SK-N-SH (cell line): Measurements from ENCODE around the gene HSPD1. TPM values are rescaled to one million over a fixed set of nuclear protein-coding genes. Genes with fewer than 3 reads are reported as not detected.

ENCODE experiments used
- CTCF ChIA-PET: fragments of 300-600, 350-600 bp; formaldehyde crosslinking; extraction: SDS; loops from one replicate; lab custom pipeline; 2021; lab: Yijun Ruan, JAX
- POLR2A ChIA-PET: fragments of 350-600 bp; sonication (Branson Sonifier 250); formaldehyde crosslinking; extraction: SDS; loops from one replicate; lab custom pipeline; 2020; ENCODE audit warnings: antibody characterized with exemption, inconsistent platforms; lab: Yijun Ruan, JAX
- DNase-seq: peaks from one replicate; pipeline ENCODE4 v3.0.0; 2012
- H2AFZ ChIP-seq: fragments of 200-600 bp; sonication (generic); 2 replicates; pipeline ENCODE4 v1.8.1; 2016; ENCODE audit warnings: antibody characterized with exemption, mild to moderate bottlenecking, low read depth
- H3F3A ChIP-seq: fragments of 200-600 bp; sonication (generic); replicated peaks from 2 replicates; pipeline ENCODE3; 2016; ENCODE audit warnings: antibody characterized with exemption, mild to moderate bottlenecking; ENCODE audit not compliant: insufficient read depth
- H3K27ac ChIP-seq, 2 experiments: fragments of 200-500 bp in 1 of 2; fragments of 200-600 bp in 1 of 2; sonication (Bioruptor generic) in 1 of 2; sonication (generic), shearing (Covaris generic) in 1 of 2; 2 replicates each; pipeline versions ENCODE4 v1.5.1 to v1.6.1; 2014 to 2016; ENCODE audit warnings: low read depth in 2 of 2, inconsistent platforms in 1 of 2, low read length in 1 of 2, mild to moderate bottlenecking in 1 of 2, mixed read lengths in 1 of 2
- H3K27me3 ChIP-seq: fragments of 200-600 bp; sonication (generic), shearing (Covaris generic); 2 replicates; pipeline ENCODE4 v1.6.1; 2016; ENCODE audit warnings: mixed run types; ENCODE audit not compliant: insufficient read depth
- H3K36me3 ChIP-seq, 2 experiments: fragments of 200-500 bp in 1 of 2; fragments of 200-600 bp in 1 of 2; sonication (Bioruptor generic) in 1 of 2; sonication (generic) in 1 of 2; replicated peaks in 1 of 2; 2 replicates each; pipeline versions ENCODE3 to v1.5.1; 2014 to 2016; ENCODE audit warnings: low read length in 1 of 2, mild to moderate bottlenecking in 1 of 2; ENCODE audit not compliant: insufficient read depth in 2 of 2, control insufficient read depth in 1 of 2
- H3K4me1 ChIP-seq, 2 experiments: fragments of 200-500 bp in 1 of 2; fragments of 200-600 bp in 1 of 2; sonication (Bioruptor generic) in 1 of 2; sonication (generic), shearing (Covaris generic) in 1 of 2; 2 replicates each; pipeline versions ENCODE4 v1.5.1 to v1.6.1; 2014 to 2016; ENCODE audit warnings: low read depth in 1 of 2, low read length in 1 of 2, mixed run types in 1 of 2; ENCODE audit not compliant: insufficient read depth in 2 of 2, control insufficient read depth in 1 of 2
- H3K4me2 ChIP-seq: fragments of 200-600 bp; sonication (generic), shearing (Covaris generic); 2 replicates; pipeline ENCODE4 v1.6.1; 2017; ENCODE audit warnings: mixed run types
- H3K4me3 ChIP-seq, 2 experiments: fragments of 200-500 bp in 1 of 2; fragments of 200-600 bp in 1 of 2; sonication (Bioruptor generic) in 1 of 2; sonication (generic), shearing (Covaris generic) in 1 of 2; 2 replicates each; pipeline versions ENCODE4 v1.5.1 to v1.8.1; 2014 to 2016; ENCODE audit warnings: low read depth in 2 of 2, inconsistent platforms in 1 of 2, low read length in 1 of 2, mild to moderate bottlenecking in 1 of 2, mixed read lengths in 1 of 2, moderate library complexity in 1 of 2
- H3K79me2 ChIP-seq: fragments of 200-600 bp; sonication (generic); 2 replicates; pipeline ENCODE4 v1.8.1; 2017; ENCODE audit warnings: mild to moderate bottlenecking; ENCODE audit not compliant: insufficient read depth
- H3K9ac ChIP-seq: fragments of 200-600 bp; sonication (generic); 2 replicates; pipeline ENCODE4 v1.6.1; 2017; ENCODE audit warnings: mixed run types
- H3K9me2 ChIP-seq: fragments of 200-600 bp; sonication (generic); 2 replicates; pipeline ENCODE4 v1.6.1; 2017; ENCODE audit warnings: mixed run types
- H3K9me3 ChIP-seq: fragments of 200-600 bp; sonication (generic); 2 replicates; pipeline ENCODE4 v1.6.1; 2017; ENCODE audit warnings: mixed run types, mild to moderate bottlenecking, moderate library complexity
- H4K20me1 ChIP-seq: fragments of 200-600 bp; sonication (generic); 2 replicates; pipeline ENCODE4 v1.6.1; 2017; ENCODE audit warnings: mild to moderate bottlenecking, mixed run types; ENCODE audit not compliant: insufficient read depth
- CHD2 ChIP-seq: fragments of 150-350 bp; IDR thresholded peaks from 2 replicates; pipeline ENCODE4 v1.6.1; 2018; ENCODE audit warnings: low read length; ENCODE audit not compliant: partially characterized antibody
- EZH2phosphoT487 ChIP-seq: fragments of 200-600 bp; sonication (generic); IDR thresholded peaks from 2 replicates; pipeline ENCODE4 v1.6.1; 2017; ENCODE audit warnings: low read depth, mixed run types, mild to moderate bottlenecking, antibody characterized with exemption, moderate library complexity, borderline replicate concordance
- FOXM1 ChIP-seq: IDR thresholded peaks from 2 replicates; pipeline ENCODE4 v1.4.0; 2012; ENCODE audit warnings: low read depth, mild to moderate bottlenecking
- GABPA ChIP-seq: IDR thresholded peaks from 2 replicates; pipeline ENCODE4 v1.4.0; 2012; ENCODE audit warnings: low read depth, mild to moderate bottlenecking
- GATA2 ChIP-seq: sonication (generic); formaldehyde crosslinking; IDR thresholded peaks from 2 replicates; pipeline ENCODE4 v1.5.0; 2020; ENCODE audit warnings: mild to moderate bottlenecking, missing genetic modification reagents
- MEF2A ChIP-seq: IDR thresholded peaks from 2 replicates; pipeline ENCODE4 v1.4.0; 2012; ENCODE audit warnings: low read depth, borderline replicate concordance
- MXI1 ChIP-seq: IDR thresholded peaks from 2 replicates; pipeline ENCODE4 v1.6.1; 2012; ENCODE audit warnings: mild to moderate bottlenecking, low read depth, low read length, improper control_type of control experiment
- NRF1 ChIP-seq: IDR thresholded peaks from 2 replicates; pipeline ENCODE4 v1.6.1; 2012; ENCODE audit warnings: low read depth, mild to moderate bottlenecking, low read length
- RAD21 ChIP-seq: IDR thresholded peaks from 2 replicates; pipeline ENCODE4 v1.6.1; 2012; ENCODE audit warnings: mild to moderate bottlenecking, low read length
- RCOR1 ChIP-seq: fragments of 150-350 bp; IDR thresholded peaks from 2 replicates; pipeline ENCODE4 v1.6.1; 2017; ENCODE audit warnings: antibody characterized with exemption, low read length
- RFX5 ChIP-seq: IDR thresholded peaks from 2 replicates; pipeline ENCODE4 v1.6.1; 2012; ENCODE audit warnings: mild to moderate bottlenecking, improper control_type of control experiment, low read length
- SIN3A ChIP-seq: IDR thresholded peaks from 2 replicates; pipeline ENCODE4 v1.6.1; 2012; ENCODE audit warnings: low read depth, mild to moderate bottlenecking, low read length, moderate library complexity, borderline replicate concordance
- SMC3 ChIP-seq: IDR thresholded peaks from 2 replicates; pipeline ENCODE4 v1.6.1; 2012; ENCODE audit warnings: low read depth, low read length, improper control_type of control experiment
- TAF1 ChIP-seq: IDR thresholded peaks from 2 replicates; pipeline ENCODE4 v1.6.1; 2012; ENCODE audit warnings: low read depth, mild to moderate bottlenecking, low read length, moderate library complexity, borderline replicate concordance
- TCF12 ChIP-seq: IDR thresholded peaks from 2 replicates; pipeline ENCODE4 v1.4.0; 2012
- TEAD4 ChIP-seq: IDR thresholded peaks from 2 replicates; pipeline ENCODE4 v1.4.0; 2012; ENCODE audit warnings: mild to moderate bottlenecking, borderline replicate concordance; ENCODE audit not compliant: insufficient read depth
- USF1 ChIP-seq: IDR thresholded peaks from 2 replicates; pipeline ENCODE4 v1.4.0; 2012; ENCODE audit warnings: low read depth, borderline replicate concordance
- WGBS: methylation state at CpG from one replicate; pipeline ENCODE4 v1.1.6; 2017; ENCODE audit warnings: low lambda C conversion rate; 5-methylcytosine and 5-hydroxymethylcytosine counted together
- polyA plus RNA-seq, 3 experiments: library from polyadenylated mRNA; depleted of rRNA; stranded (reverse); fragments of >200 nt; gene quantifications; 2 replicates each; pipeline ENCODE4 v1.2.3, GENCODE V29; 2012
- TF ChIP-seq, protein P1 (sequence below): IDR thresholded peaks from 2 replicates; pipeline ENCODE4 v1.4.0; 2012; ENCODE audit warnings: low read depth, borderline replicate concordance
- TF ChIP-seq, protein P2 (sequence below): IDR thresholded peaks from 2 replicates; pipeline ENCODE4 v1.4.0; 2012; ENCODE audit warnings: low read depth

Gene HSPD1
- polyA plus RNA-seq, 1 of the 3 experiments (the other 2 are of a cell fraction) = 212 TPM

DNA sequence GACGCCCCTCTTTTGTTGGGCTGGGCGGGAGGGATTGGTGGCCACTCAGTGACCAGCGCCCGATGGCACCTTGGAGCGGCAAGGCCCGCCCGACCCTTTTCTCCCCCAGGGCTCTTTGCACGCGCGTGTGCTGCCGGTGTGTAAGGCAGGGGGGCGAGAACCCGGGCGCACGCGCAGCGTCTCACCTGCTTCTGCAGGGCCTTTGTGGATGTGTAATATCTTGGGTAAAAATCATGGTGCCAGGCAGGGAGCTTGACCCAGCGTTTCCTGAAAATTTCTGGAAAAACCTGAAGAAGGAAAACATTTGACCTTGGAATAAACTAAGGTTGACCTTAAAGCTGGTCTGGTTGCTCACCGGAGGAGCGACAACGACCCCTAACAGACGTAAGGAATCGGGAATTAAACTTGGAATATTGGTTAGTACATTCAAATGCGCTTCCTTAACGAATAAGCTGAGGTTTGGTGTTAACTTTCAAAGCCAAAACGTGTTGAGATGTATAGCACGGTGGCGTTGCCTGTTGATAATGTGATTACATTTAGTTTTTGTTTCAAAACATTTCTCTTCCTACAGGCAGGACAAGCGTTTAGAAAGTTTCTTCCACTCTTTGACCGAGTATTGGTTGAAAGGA is 977 bp upstream of the HSPD1 start:
- Histone ChIP-seq H3K4me2 (peak overlapping the region; percentile 90), H3F3A (peaks cover 13% of the 10 kb centered on the region), H3K9me2 (no peaks in the 10 kb centered on the region), H3K4me3 (peak overlapping the region; percentile 71 to 92), H2AFZ (peak overlapping the region; percentile 15), H3K9ac (peak overlapping the region; percentile 73), H3K9me3 (no peaks in the 10 kb centered on the region), H3K4me1 (peaks cover 26% of the 10 kb centered on the region in 2 experiments), H3K27ac (peak overlapping the region; percentile 88 to 98), H3K27me3 (no peaks in the 10 kb centered on the region), H3K36me3 (peaks cover 52 to 57% of the 10 kb centered on the region in 2 experiments), H3K79me2 (peaks cover 84% of the 10 kb centered on the region), H4K20me1 (peaks cover 32% of the 10 kb centered on the region)
- TF ChIP-seq FOXM1 = no peak
- TF ChIP-seq TCF12 = no peak
- TF ChIP-seq, protein P1, sequence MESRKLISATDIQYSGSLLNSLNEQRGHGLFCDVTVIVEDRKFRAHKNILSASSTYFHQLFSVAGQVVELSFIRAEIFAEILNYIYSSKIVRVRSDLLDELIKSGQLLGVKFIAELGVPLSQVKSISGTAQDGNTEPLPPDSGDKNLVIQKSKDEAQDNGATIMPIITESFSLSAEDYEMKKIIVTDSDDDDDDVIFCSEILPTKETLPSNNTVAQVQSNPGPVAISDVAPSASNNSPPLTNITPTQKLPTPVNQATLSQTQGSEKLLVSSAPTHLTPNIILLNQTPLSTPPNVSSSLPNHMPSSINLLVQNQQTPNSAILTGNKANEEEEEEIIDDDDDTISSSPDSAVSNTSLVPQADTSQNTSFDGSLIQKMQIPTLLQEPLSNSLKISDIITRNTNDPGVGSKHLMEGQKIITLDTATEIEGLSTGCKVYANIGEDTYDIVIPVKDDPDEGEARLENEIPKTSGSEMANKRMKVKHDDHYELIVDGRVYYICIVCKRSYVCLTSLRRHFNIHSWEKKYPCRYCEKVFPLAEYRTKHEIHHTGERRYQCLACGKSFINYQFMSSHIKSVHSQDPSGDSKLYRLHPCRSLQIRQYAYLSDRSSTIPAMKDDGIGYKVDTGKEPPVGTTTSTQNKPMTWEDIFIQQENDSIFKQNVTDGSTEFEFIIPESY = no peak
- no peak for TF ChIP-seq TAF1
- no peak for TF ChIP-seq SMC3
- TF ChIP-seq RCOR1 = no peak
- TF ChIP-seq SIN3A = peak; percentile 13; the same call in 1 of the 2 replicates
- TF ChIP-seq RAD21 = no peak
- TF ChIP-seq NRF1 = peak; percentile 53
- TF ChIP-seq GABPA = no peak
- under 1% methylated on average over 27 of the region's 30 CpGs for WGBS
- ChIA-PET POLR2A (interaction anchor here (0.6 to 3.4 kb wide), 8 partner anchors 9 to 206 kb away, joined by 3 to 46 read pairs (median 6); partner anchors contain the start of genes COQ10B, MOB4 and SF3B1), CTCF (interaction anchor here (0.8 to 2.0 kb wide), 5 partner anchors 12 to 51 kb away, joined by 3 to 11 read pairs (median 3); partner anchors contain the start of gene MOB4)
- DNase-seq = no peak

GRCh38 chr2:197498937-197499593 is 575 bp downstream of the HSPD1 start:
- Histone ChIP-seq H3F3A (peaks cover 13% of the 10 kb centered on the region), H2AFZ (0 out of 2 replicates have a peak overlapping the region, but pooled peaks have one; percentile 17), H3K9me2 (no peaks in the 10 kb centered on the region), H3K27me3 (no peaks in the 10 kb centered on the region), H3K79me2 (peaks cover 93% of the 10 kb centered on the region), H3K4me2 (peak overlapping the region; percentile 90), H3K9ac (peak overlapping the region; percentile 73), H3K9me3 (no peaks in the 10 kb centered on the region), H3K36me3 (peaks cover 57 to 65% of the 10 kb centered on the region in 2 experiments), H3K27ac (peak overlapping the region; percentile 88 to 98), H3K4me3 (peak overlapping the region; percentile 71 to 92), H4K20me1 (peaks cover 35% of the 10 kb centered on the region), H3K4me1 (peaks cover 26 to 29% of the 10 kb centered on the region in 2 experiments)
- ChIA-PET CTCF (interaction anchor here (0.8 to 2.0 kb wide), 5 partner anchors 9 to 308 kb away, joined by 3 to 11 read pairs (median 3); partner anchors contain the start of gene MOB4), POLR2A (interaction anchor here (1.0 to 3.4 kb wide), 6 partner anchors 17 to 207 kb away, joined by 4 to 46 read pairs (median 8); partner anchors contain the start of genes COQ10B, MOB4 and SF3B1)
- peak; percentile 59 for DNase-seq
- 0% methylated on average over 17 of the region's 46 CpGs for WGBS
- TF ChIP-seq TAF1 (no peak; the same call in 1 of the 2 replicates), RFX5 (no peak), TEAD4 (no peak), MEF2A (no peak), EZH2phosphoT487 (no peak), USF1 (no peak), TCF12 (no peak), FOXM1 (no peak), CHD2 (no peak), GATA2 (CRISPR knock-in tag) (no peak), MXI1 (peak; percentile 75; the same call in 1 of the 2 replicates), SIN3A (peak; percentile 13; the same call in 1 of the 2 replicates)
- TF ChIP-seq, protein P2, sequence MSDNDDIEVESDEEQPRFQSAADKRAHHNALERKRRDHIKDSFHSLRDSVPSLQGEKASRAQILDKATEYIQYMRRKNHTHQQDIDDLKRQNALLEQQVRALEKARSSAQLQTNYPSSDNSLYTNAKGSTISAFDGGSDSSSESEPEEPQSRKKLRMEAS = peak; percentile 43; the same call in 1 of the 2 replicates
- TF ChIP-seq, protein P1 = no peak
